RPMI7951 (cell line): ENCODE data around the gene NUMBL. TPM values are rescaled to one million over a fixed set of nuclear protein-coding genes. Genes with fewer than 3 reads are reported as not detected.
A peak's percentile ranks its signal among the peaks of the same experiment; 100 is the strongest.
"Not testable (repeated sequence)": the region's sequence is repeated elsewhere in the genome, so short reads cannot be mapped to it uniquely, and the experiment has no call there.

Source experiments
- DNase-seq: peaks from one replicate; pipeline ENCODE4 v3.0.0-alpha.2; 2012; ENCODE audit warnings: low read depth
- total RNA-seq: library from RNA; depleted of rRNA; stranded (reverse); fragments of >200 nt; shearing (Covaris generic); gene quantifications from 2 replicates; pipeline ENCODE4 v1.2.3, GENCODE V29; 2014; rRNA removed

NUMBL gene
- 11.8 and 13.2 TPM in 2 replicates for total RNA-seq

DNA sequence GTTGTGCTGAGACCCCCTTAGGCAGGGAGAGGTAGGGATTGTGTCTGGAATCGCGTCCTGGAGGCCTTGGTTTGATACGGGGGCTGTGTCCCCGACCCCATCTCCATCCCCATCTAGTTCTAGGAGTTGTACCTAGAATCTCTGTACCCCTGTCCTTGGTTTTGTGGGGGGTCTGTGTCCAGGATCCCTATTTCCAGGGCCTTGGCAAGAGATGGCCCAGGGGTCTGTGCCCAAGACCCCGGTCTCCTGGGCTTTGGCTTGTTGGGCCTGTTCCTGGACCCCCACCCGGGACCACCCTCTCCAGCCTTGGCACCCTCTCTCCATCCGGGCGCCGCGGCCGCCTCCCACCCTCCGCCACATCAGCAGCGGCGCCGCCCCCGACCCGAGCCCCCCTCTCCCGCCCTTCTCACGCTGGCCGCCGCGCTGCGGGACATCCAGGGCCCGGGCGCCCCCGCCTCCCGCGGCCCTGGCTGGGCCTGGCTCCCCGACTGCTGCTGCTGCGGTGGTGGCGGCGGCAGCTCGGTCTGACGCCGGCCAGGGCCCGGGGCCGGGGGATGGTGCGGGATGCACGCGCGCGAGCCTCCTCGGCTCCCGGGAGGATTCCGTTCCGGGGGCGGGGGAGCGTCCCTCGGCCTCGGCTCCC is at the start of gene NUMBL:
TSS of gene NUMBL (minus strand) at position 602 of the 643 bp plus-strand sequence. CDS start at position 434, 168 bp downstream.
- DNase-seq, result no peak

GRCh38 chr19:40739030-40739839 is 48.8 kb upstream of the NUMBL start:
- DNase-seq, result no peak

- no peak for DNase-seq
These were observed 46.7 kb upstream of the NUMBL start for GRCh38 chr19:40737102-40737644.

DNA sequence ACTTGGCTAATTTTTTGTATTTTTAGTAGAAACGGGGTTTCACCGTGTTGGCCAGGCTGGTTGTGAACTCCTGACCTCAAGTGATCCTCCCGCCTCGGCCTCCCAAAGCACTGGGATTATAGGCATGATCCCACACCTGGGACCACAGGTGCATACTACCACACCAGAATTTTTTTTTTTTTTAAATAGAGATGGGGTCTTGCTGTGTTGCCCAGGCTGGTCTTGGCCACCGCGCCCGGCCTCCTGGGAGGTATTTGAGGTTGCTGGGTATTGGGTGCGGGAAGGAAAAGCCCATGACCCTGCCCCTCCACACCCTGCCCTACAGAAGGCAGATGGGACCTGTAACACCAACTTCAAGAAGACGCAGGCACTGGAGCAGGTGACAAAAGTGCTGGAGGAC is 46.2 kb upstream of the NUMBL start:
- no peak for DNase-seq

- DNase-seq, result no peak
These were observed 44.7 kb upstream of the NUMBL start for GRCh38 chr19:40735013-40735771.

DNA sequence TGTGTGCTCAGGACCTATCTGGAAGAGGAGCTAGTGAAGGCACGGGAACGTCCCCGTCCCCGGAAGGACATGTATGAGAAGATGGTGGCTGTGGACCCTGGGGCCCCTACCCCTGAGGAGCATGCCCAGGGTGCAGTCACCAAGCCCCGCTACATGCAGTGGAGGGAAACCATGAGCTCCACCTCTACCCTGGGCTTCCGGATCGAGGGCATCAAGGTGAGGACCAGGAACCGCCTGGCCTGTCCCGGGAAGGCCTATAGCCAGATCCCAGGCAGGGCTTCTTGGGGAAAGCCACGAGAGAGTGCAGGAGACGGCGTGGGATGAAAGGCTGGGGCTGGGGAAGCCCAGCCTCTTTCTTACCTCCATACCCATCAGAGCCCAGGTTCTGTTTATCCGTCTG is 42.7 kb upstream of the NUMBL start:
- no peak for DNase-seq

- not testable (repeated sequence) for DNase-seq
These were observed 41.9 kb upstream of the NUMBL start for GRCh38 chr19:40732304-40732703.

DNA sequence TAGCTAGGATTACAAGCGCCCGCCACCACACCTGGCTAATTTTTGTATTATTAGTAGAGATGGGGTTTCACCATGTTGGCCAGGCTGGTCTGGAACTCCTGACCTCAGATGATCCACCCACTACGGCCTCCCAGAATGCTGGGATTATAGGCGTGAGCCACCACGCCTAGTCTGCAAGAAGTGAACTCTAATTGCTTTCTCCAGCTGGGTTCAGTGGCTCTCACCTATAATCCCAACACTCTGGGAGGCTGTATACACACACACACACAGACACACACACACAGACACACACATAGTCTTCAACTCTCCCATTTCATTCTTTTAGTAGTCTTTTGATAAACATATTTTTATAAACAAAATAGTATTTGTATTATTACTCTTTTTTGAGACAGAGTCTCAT is 39.6 kb upstream of the NUMBL start:
- not testable (repeated sequence) for DNase-seq

GRCh38 chr19:40726279-40726678 is 35.8 kb upstream of the NUMBL start:
- DNase-seq, result no peak

DNA sequence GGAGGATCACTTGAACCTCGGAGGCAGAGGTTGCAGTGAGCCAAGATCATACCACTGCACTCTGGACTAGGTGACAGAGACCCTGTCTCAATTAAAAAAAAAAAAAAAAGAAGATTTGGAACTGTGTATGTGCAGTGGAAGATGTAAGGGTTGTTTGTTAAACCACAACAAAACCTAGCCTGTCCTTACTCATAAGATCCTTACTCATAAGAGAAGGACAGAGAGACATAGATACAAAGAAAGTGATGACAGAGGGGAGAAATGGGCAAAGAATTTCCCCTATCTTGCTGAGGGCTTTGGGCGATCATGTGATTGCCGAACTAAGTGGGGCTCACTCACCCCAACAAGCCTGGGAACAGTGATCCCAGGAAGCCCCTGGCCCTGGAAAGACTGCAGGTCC is 34.4 kb upstream of the NUMBL start:
- DNase-seq, result no peak

DNA sequence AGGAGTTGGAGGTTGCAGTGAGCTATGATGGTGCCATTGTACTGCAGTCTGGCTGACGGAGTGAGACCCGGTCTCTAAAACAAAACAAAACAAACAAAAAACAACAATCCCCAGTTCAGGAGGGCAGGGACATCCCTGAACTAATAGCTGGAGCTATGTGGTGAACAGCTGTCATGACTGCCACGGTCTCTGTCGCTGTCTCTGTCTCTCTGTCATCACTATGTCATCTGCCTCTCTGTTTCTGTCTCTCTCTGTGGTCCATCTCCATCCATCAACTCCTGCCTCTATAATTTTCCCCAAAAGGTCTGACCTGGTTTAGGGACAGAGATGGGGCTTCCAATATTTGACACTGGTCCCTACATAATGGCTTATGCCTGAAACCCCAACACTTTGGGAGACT is 33.9 kb upstream of the NUMBL start:
- DNase-seq, result no peak

- DNase-seq, result no peak
These were observed 33.3 kb upstream of the NUMBL start for GRCh38 chr19:40723661-40724254.

GRCh38 chr19:40721936-40722661 is 31.6 kb upstream of the NUMBL start:
- DNase-seq, result no peak

- no peak for DNase-seq
These were observed 30.7 kb upstream of the NUMBL start for GRCh38 chr19:40721140-40721486.

GRCh38 chr19:40719414-40719894 is 29.0 kb upstream of the NUMBL start:
- DNase-seq, result no peak

GRCh38 chr19:40718774-40719391 is 28.4 kb upstream of the NUMBL start:
- peak; percentile 28 for DNase-seq

DNA sequence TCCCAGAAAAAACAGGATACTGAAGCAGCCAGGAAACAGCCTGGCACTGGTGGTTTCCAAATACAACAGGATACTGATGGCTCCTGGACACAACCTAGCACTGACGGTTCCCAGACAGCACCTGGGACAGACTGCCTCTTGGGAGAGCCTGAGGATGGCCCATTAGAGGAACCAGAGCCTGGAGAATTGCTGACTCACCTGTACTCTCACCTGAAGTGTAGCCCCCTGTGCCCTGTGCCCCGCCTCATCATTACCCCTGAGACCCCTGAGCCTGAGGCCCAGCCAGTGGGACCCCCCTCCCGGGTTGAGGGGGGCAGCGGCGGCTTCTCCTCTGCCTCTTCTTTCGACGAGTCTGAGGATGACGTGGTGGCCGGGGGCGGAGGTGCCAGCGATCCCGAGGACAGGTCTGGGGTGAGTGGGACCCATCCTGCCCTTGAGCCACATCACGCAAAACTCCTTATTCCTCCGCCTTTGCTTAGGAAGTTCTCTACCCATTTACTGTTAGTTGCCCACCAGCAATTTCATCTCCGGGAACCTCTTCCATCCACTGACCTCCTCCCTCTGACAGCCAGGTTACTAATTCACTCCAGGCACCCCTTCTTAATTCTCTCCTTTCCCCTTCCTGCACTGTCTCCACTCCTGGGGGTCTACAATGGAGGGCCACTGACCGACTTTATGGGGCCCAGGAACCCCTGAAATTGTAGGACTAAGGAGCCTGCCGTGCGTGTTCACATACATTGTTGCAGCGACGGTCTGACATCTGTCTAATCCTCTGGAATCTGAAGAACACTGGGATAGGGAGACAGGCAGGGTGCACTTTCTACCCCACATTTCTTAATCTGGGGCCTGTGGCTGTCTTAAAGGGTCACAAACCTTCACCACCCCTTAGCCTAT is 27.7 kb upstream of the NUMBL start:
- DNase-seq, result no peak

GRCh38 chr19:40717325-40717879 is 27.0 kb upstream of the NUMBL start:
- no peak for DNase-seq
